Nephron progenitor cell (in vitro differentiated cells): ENCODE data around the gene SLC30A1.

Source experiments
- DNase-seq: peaks from one replicate; pipeline ENCODE4 v3.0.0; 2021
- H3K27ac Mint-ChIP-seq: 2 replicates; pipeline ENCODE4 v1.8.0; 2021; ENCODE audit warnings: mild to moderate bottlenecking, moderate library complexity, mixed read lengths
- H3K27me3 Mint-ChIP-seq: 2 replicates; pipeline ENCODE4 v1.8.0; 2021; ENCODE audit warnings: mild to moderate bottlenecking, low read depth, mixed read lengths; ENCODE audit not compliant: poor library complexity
- H3K36me3 Mint-ChIP-seq: 2 replicates; pipeline ENCODE4 v1.8.0; 2021; ENCODE audit warnings: low read depth, mixed read lengths
- H3K4me1 Mint-ChIP-seq: 2 replicates; pipeline ENCODE4 v1.8.0; 2021; ENCODE audit warnings: mixed read lengths
- H3K4me3 Mint-ChIP-seq: 2 replicates; pipeline ENCODE4 v1.8.0; 2021; ENCODE audit warnings: mild to moderate bottlenecking, moderate library complexity, mixed read lengths
- H3K9me3 Mint-ChIP-seq: 2 replicates; pipeline ENCODE4 v1.8.0; 2021; ENCODE audit warnings: mild to moderate bottlenecking, moderate library complexity, mixed read lengths
- TF ChIP-seq, protein P1 (sequence below): fragments of 200-600 bp; sonication (generic); IDR thresholded peaks from 2 replicates; pipeline ENCODE4 v1.5.0; 2021; ENCODE audit warnings: antibody characterized with exemption

The SLC30A1 gene

DNA sequence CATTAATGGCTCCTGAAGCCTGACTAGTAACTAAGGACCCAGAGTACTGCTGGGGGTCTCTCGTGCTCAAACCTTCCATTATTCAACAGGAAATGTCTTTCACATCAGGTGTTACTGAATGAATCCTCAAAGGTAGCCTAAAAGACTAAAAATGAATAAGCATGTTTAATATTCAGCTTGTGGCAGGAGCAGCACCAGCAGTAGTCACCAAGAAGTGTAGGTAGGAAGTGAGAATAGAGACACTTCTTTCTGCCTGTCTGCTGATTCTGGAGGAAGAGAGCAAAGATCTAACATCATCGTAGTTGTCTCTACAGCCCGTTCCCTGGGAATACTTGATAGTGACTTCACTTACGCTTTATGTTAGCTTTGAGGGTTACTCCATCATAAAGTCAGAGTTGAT, 7.6 kb upstream of the SLC30A1 start:
- peaks cover 10% of the 10 kb centered on the region for H3K4me1 Mint-ChIP-seq
- H3K9me3 Mint-ChIP-seq: no peaks in the 10 kb centered on the region
- H3K36me3 Mint-ChIP-seq: no peaks in the 10 kb centered on the region
- H3K27me3 Mint-ChIP-seq: peaks cover 9% of the 10 kb centered on the region
- no peak overlapping the region for H3K4me3 Mint-ChIP-seq
- H3K27ac Mint-ChIP-seq: no peak overlapping the region
- no peak for DNase-seq
- TF ChIP-seq, protein P1, sequence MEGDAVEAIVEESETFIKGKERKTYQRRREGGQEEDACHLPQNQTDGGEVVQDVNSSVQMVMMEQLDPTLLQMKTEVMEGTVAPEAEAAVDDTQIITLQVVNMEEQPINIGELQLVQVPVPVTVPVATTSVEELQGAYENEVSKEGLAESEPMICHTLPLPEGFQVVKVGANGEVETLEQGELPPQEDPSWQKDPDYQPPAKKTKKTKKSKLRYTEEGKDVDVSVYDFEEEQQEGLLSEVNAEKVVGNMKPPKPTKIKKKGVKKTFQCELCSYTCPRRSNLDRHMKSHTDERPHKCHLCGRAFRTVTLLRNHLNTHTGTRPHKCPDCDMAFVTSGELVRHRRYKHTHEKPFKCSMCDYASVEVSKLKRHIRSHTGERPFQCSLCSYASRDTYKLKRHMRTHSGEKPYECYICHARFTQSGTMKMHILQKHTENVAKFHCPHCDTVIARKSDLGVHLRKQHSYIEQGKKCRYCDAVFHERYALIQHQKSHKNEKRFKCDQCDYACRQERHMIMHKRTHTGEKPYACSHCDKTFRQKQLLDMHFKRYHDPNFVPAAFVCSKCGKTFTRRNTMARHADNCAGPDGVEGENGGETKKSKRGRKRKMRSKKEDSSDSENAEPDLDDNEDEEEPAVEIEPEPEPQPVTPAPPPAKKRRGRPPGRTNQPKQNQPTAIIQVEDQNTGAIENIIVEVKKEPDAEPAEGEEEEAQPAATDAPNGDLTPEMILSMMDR: no peak

DNA sequence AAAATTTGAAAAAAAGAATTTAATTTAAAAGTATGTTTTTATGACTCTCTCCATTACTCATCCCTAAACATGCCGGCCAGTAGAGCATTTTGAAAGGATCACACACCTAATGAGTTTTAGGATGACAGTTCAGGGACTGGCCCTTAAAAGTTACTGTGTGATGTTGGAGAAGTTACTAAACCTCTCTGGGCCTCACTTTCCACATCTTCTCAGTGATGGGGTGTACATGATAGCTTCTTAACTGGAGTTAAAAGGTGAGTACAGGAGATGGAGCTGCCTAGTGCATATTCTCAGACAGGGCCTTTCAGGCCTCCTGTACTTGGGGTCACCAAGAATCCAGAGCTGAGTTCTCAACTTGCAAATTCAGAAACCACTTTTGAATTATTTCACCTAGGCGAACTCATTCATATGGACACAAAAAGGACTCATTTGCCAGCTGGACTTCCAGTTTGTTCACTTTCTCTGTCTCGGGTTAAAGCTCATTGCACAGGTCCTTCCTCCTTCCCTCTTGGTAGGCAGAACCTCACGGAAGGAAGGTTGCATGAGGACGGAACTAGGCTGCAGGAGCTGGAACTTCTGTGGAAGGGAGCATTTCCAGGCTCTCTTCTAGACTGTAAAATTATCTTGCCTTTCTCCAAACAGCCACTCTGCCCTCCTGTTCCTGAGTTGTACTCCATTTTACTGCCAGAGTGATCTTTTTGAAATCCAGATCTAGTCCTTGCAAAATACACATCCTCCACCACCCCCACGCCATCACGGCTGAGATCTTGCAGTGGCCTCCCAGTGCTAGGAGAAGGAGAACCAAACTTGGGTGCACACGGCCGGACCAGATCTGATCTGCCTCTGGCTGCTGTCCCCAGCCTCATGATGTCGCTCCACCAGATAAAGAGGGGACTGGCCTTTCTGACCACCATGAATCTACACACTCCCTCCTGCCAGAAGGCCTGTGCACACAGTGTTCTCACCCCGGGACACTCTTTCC, 4.3 kb upstream of the SLC30A1 start:
- TF ChIP-seq, protein P1: no peak
- peaks cover 25% of the 10 kb centered on the region for H3K4me1 Mint-ChIP-seq
- H3K9me3 Mint-ChIP-seq: no peaks in the 10 kb centered on the region
- H3K27me3 Mint-ChIP-seq: peaks cover 22% of the 10 kb centered on the region
- H3K36me3 Mint-ChIP-seq: no peaks in the 10 kb centered on the region
- no peak overlapping the region for H3K27ac Mint-ChIP-seq
- DNase-seq: no peak
- H3K4me3 Mint-ChIP-seq: no peak overlapping the region

DNA sequence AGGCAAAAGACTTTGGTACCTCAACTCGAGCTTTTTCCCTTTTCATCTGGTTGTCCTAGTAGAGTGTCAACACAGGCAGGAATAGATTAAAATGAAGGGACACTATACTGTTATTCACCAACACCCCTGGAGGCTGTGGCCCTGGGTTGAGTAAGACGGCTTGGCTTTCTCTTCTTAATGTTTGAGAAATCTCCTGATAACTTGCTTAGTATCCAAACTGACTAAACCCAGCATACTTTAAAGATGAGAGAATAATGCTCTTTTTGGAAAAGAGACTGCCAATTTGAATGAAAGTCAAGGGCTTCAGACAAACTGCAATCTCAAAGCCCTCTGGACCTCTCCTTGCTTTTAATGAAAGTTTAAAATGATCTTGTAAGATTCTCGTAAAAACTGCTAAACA, 2.6 kb upstream of the SLC30A1 start:
- no peak overlapping the region for H3K27ac Mint-ChIP-seq
- H3K9me3 Mint-ChIP-seq: no peaks in the 10 kb centered on the region
- DNase-seq: no peak
- no peaks in the 10 kb centered on the region for H3K36me3 Mint-ChIP-seq
- no peak overlapping the region for H3K4me3 Mint-ChIP-seq
- TF ChIP-seq, protein P1: no peak
- H3K27me3 Mint-ChIP-seq: peaks cover 22% of the 10 kb centered on the region
- H3K4me1 Mint-ChIP-seq: peaks cover 35% of the 10 kb centered on the region

DNA sequence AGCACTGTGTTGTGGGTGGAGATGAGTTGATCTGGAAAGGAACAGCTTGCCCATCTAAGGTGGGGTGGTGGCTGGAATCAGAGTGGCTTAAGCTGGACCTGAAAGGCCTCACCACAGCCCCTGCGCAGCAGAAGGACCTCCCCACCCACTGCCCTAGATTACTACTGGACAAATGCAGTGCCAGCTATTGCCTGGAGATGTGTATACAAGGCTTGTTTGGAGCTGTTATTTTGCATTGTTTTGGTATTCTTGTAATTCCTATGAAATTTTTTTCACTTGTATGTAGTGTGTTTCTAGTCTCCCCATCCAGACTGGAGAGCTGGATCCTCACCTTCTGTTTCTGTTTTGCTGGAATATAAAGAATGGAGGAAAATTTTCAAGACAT, 1.3 kb upstream of the SLC30A1 start:
- TF ChIP-seq, protein P1: no peak
- Mint-ChIP-seq H3K4me1 (peaks cover 47% of the 10 kb centered on the region), H3K9me3 (no peaks in the 10 kb centered on the region), H3K27ac (no peak overlapping the region), H3K4me3 (peak overlapping the region; percentile 81), H3K36me3 (peaks cover 4% of the 10 kb centered on the region), H3K27me3 (peaks cover 22% of the 10 kb centered on the region)
- no peak for DNase-seq

DNA sequence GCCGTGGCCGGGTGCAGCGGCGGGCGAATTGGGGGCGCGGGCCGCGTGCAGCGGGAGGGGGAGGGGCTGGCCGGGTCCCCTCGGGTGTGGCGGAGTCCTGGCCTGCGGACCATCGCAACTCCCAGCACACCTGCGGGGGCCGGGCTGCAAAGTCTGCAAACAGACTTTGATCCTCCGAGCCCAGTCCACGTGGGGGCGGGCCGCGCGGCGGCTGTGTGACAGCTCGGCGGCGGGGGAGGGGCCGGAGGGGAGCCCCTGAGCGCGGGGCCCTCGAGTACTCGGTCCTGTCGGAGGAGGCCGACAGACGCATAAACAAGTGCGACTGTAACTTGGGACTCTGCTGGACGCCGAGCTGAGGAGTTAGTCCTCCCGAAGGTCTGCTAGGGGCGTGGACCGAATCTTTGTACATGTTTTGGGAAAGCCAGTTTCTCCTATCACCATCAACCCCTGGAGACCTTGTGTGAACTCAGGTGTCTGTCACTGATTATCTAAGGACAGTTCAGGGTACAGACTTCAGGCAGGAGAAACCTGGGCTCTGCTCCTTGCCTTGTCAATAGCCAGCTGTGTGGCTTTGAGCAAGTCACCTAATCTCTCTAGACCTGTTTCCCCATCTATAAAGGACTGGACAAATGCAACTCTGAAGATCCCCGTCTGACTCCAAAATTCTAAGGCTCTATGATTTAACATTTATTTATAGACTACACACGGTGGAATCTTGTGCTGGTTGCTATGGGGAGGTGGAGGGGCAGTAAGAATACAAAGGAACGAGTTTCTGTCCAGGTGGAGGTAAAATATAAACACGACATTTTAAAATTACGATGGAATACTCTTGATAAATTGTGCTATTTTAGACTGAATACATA, 710 bp upstream of the SLC30A1 start:
- Mint-ChIP-seq H3K27me3 (peaks cover 22% of the 10 kb centered on the region), H3K27ac (no peak overlapping the region), H3K9me3 (no peaks in the 10 kb centered on the region), H3K4me3 (peak overlapping the region; percentile 81), H3K36me3 (peaks cover 6% of the 10 kb centered on the region), H3K4me1 (peaks cover 49% of the 10 kb centered on the region)
- DNase-seq: peak; percentile 90
- TF ChIP-seq, protein P1: no peak
